H1 (cell line): ENCODE measurements around the gene NAGS.
"Not testable (repeated sequence)": the region's sequence is repeated elsewhere in the genome, so short reads cannot be mapped to it uniquely, and the experiment has no call there.

ENCODE experiments used
- CEBPB ChIP-seq: IDR thresholded peaks from 2 replicates; pipeline ENCODE4 v1.6.1; 2012; ENCODE audit warnings: low read depth, low read length
- CTCF ChIP-seq, 3 experiments: IDR thresholded peaks; 1 replicate in 2 of 3; 2 replicates in 1 of 3; pipeline versions ENCODE4 v1.5.1 to v1.6.1; 2011; ENCODE audit warnings: low read length in 3 of 3, mild to moderate bottlenecking in 3 of 3, inconsistent platforms in 2 of 3, low read depth in 1 of 3, moderate library complexity in 1 of 3; ENCODE audit not compliant: insufficient read depth in 1 of 3; ENCODE audit errors: control extremely low read depth in 1 of 3
- EP300 ChIP-seq, 2 experiments: IDR thresholded peaks; 1 replicate in 1 of 2; 2 replicates in 1 of 2; pipeline ENCODE4 v1.6.1; 2011 to 2012; ENCODE audit warnings: low read depth in 2 of 2, low read length in 2 of 2, mild to moderate bottlenecking in 2 of 2, borderline replicate concordance in 1 of 2, inconsistent platforms in 1 of 2, moderate library complexity in 1 of 2
- POLR2A ChIP-seq, 2 experiments: IDR thresholded peaks; 1 replicate in 1 of 2; 2 replicates in 1 of 2; pipeline ENCODE4 v1.6.1; 2011; ENCODE audit warnings: low read depth in 2 of 2, low read length in 2 of 2, mild to moderate bottlenecking in 2 of 2; ENCODE audit errors: control extremely low read depth in 1 of 2
- POLR2AphosphoS5 ChIP-seq: IDR thresholded peaks from 2 replicates; pipeline ENCODE4 v1.6.1; 2011; ENCODE audit warnings: low read depth, low read length
- RAD21 ChIP-seq, 2 experiments: IDR thresholded peaks in 1 of 2; conservative IDR thresholded peaks in 1 of 2; 2 replicates each; pipeline ENCODE4 v1.6.1; 2011; ENCODE audit warnings: low read depth in 2 of 2, low read length in 2 of 2, improper control_type of control experiment in 1 of 2, inconsistent platforms in 1 of 2, mild to moderate bottlenecking in 1 of 2, moderate library complexity in 1 of 2
- RNF2 ChIP-seq: fragments of 200-900, 300-1000 bp; sonication (generic); IDR thresholded peaks from 2 replicates; pipeline ENCODE4 v1.7.1; 2016; ENCODE audit warnings: borderline replicate concordance, low read depth, mild to moderate bottlenecking, antibody characterized with exemption, low read length; ENCODE audit not compliant: poor library complexity, severe bottlenecking; ENCODE audit errors: missing control alignments

GRCh38 chr17:44046893-44047292 lies 42.5 kb downstream of the NAGS start:
- not testable (repeated sequence) for TF ChIP-seq CTCF (IDR thresholded peaks at IDR 0.05; ENCODE audit: control extremely low read depth in 1 of 3, insufficient read depth in 1 of 3, low read depth in 1 of 3, low read length in 3 of 3); CEBPB; POLR2AphosphoS5; RNF2; EP300 (IDR thresholded peaks at IDR 0.05; ENCODE audit: borderline replicate concordance in 1 of 2, low read depth in 2 of 2, low read length in 2 of 2); POLR2A (IDR thresholded peaks at IDR 0.05; ENCODE audit: control extremely low read depth in 1 of 2, low read depth in 2 of 2, low read length in 2 of 2); RAD21 (IDR thresholded peaks at IDR 0.05 in 1 of 2, conservative IDR thresholded peaks at IDR 0.05 in 1 of 2; ENCODE audit: low read depth in 2 of 2, low read length in 2 of 2)
